MM.1S (cell line): Measurements from ENCODE around the gene MED27.

ENCODE experiments used
- CTCF ChIP-seq: fragments of 300-600 bp; sonication (generic); IDR thresholded peaks from 2 replicates; pipeline ENCODE4 v1.5.1; 2016; ENCODE audit warnings: antibody characterized with exemption, low read length, mixed read lengths
- EZH2 ChIP-seq: fragments of 300-600 bp; sonication (generic); optimal IDR thresholded peaks from 2 replicates; pipeline ENCODE3; 2017; ENCODE audit warnings: low read depth, mild to moderate bottlenecking, antibody characterized with exemption, low read length, mixed read lengths
- EZH2phosphoT487 ChIP-seq: fragments of 300-600 bp; sonication (generic); IDR thresholded peaks from 2 replicates; pipeline ENCODE4 v1.6.1; 2018; ENCODE audit warnings: antibody characterized with exemption, low read length

- TF ChIP-seq EZH2 (no peak), CTCF (no peak), EZH2phosphoT487 (no peak)
Observed at GRCh38 chr9:132117694-132118093, 38.0 kb upstream of the MED27 start.
